Aorta (tissue), 5 donors: ENCODE results near the gene KCNJ5. TPM values are rescaled to one million over a fixed set of nuclear protein-coding genes. Genes with fewer than 3 reads are reported as not detected.

Experiments
- ATAC-seq: fragments of 200-7000 bp; cut with Tn5 transposase; one replicate; pipeline ENCODE4 v1.9.1; 2022; ENCODE audit warnings: moderate library complexity; ENCODE audit not compliant: low FRiP score
- DNase-seq, 2 donors: peaks; one replicate each; pipeline ENCODE4 v3.0.0-alpha.2; 2020
- H3K27ac ChIP-seq, 2 donors: one replicate each; pipeline ENCODE4 v1.5.1; 2013; ENCODE audit warnings: low read length in 2 of 2, mild to moderate bottlenecking in 2 of 2, moderate library complexity in 2 of 2, control low read depth in 1 of 2, inconsistent platforms in 1 of 2, low read depth in 1 of 2
- H3K27me3 ChIP-seq, 2 donors: one replicate each; pipeline ENCODE4 v1.6.1; 2013; ENCODE audit warnings: control low read depth in 1 of 2, low read length in 1 of 2, mild to moderate bottlenecking in 1 of 2, moderate library complexity in 1 of 2; ENCODE audit not compliant: insufficient read depth in 2 of 2, control insufficient read depth in 1 of 2
- H3K36me3 ChIP-seq, 2 donors: one replicate each; pipeline ENCODE4 v1.6.1; 2013; ENCODE audit warnings: control low read depth in 1 of 2, low read length in 1 of 2, mild to moderate bottlenecking in 1 of 2; ENCODE audit not compliant: insufficient read depth in 2 of 2, control insufficient read depth in 1 of 2
- H3K4me1 ChIP-seq, 2 donors: one replicate each; pipeline ENCODE4 v1.6.1; 2013; ENCODE audit warnings: low read length in 2 of 2, control low read depth in 1 of 2, mild to moderate bottlenecking in 1 of 2, moderate library complexity in 1 of 2; ENCODE audit not compliant: insufficient read depth in 2 of 2, control insufficient read depth in 1 of 2
- H3K4me3 ChIP-seq, 2 donors: one replicate each; pipeline ENCODE4 v1.5.1; 2013; ENCODE audit warnings: low read length in 2 of 2, control low read depth in 1 of 2, mild to moderate bottlenecking in 1 of 2
- H3K9me3 ChIP-seq: one replicate; pipeline ENCODE4 v1.6.1; 2013; ENCODE audit warnings: mild to moderate bottlenecking, low read length; ENCODE audit not compliant: control insufficient read depth
- WGBS, 2 donors: extraction: QIAGEN DNeasy Blood & Tissue Kit; methylation state at CpG; one replicate each; pipeline ENCODE4 v1.1.7; 2013; 5-methylcytosine and 5-hydroxymethylcytosine counted together
- intact Hi-C, 2 donors: fragments of 100-400 bp; cut with DNase I; formaldehyde crosslinking; loops; one replicate each; pipeline versions ENCODE4 v1.14.2 to v1.15.0; 2022
- polyA plus RNA-seq, 2 donors: library from polyadenylated mRNA; stranded (reverse); fragments of 200-250 nt; gene quantifications; one replicate each; pipeline ENCODE4 v1.2.3, GENCODE V29; 2013
- total RNA-seq, 2 donors: library from RNA; stranded (reverse); fragmentation: NEBNext Ultra II Directional; extraction: Animal tissue kit (Norgen Biotek cat#: 25700); gene quantifications; one replicate each; pipeline ENCODE4 v1.2.1, GENCODE V29; 2021
- donor health status: healthy with polysubstance abuse.
- donor health status: Bipolar disorder and iron deficiency.
- donor health status: DM: no; HTN: no; CAD: no.
- donor health status: DM: no; HTN: no; CAD: no.
- donor health status: DM: yes; HTN: yes; CAD: no.

The KCNJ5 gene
- total and polyA plus RNA-seq, 4 donors: 0.31 to 3.5 (median 1.8) TPM

DNA sequence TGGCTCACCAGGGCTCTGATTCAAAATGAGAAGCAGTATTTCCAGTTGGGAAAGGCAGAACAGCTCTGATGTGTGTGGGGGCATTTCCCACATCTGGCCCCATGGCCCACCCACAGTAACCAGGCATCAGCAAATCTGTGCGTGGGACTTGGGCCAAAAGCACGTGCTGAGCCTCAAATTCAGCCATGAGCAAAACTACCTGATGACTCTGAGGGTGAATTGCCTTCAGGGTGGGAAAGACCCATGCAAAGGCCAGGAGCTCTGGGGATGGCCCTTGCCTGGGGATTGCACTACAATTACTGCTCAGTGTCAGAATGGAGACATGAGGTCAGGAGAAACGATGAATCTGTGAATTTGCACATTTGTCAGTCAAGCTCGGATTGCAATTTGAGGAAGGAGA is 30.6 kb downstream of the KCNJ5 start:
- H3K4me3 ChIP-seq: no peak overlapping the region
- H3K9me3 ChIP-seq: no peaks in the 10 kb centered on the region
- peak in 1 of 2 donors; percentile 37 for DNase-seq
- 79 to 90% methylated on average over 4 of the region's 4 CpGs for WGBS, 2 donors
- no peak overlapping the region for H3K27ac ChIP-seq
- no peak for ATAC-seq
- intact Hi-C loops: no loop called here
- no peaks in the 10 kb centered on the region for H3K4me1 ChIP-seq
- no peaks in the 10 kb centered on the region for H3K36me3 ChIP-seq
- no peaks in the 10 kb centered on the region for H3K27me3 ChIP-seq

DNA sequence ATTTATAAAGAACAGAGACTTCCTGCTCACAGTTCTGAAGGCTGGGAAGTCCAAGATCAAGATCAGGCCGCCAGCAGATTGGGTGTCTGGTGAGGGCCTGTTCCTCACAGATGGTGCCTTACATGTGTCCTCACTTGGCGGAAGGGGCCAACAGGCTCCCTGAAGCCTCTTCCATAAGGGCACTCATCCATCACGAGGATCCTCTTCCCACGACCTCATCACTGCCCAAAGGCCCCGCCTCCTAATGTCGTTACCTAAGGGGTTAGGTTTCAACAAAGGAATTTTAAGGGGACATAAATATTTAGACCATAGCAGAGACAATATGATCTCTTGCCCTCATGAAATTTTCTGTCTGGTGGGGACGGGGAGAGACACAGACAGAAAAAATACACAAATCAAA is 32.9 kb downstream of the KCNJ5 start:
- H3K4me3 ChIP-seq: no peak overlapping the region
- H3K27ac ChIP-seq: no peak overlapping the region
- ATAC-seq (no peak), DNase-seq (peak; percentile 6 to 22)
- H3K27me3 ChIP-seq: no peaks in the 10 kb centered on the region
- WGBS, 2 donors: 80 to 88% methylated on average over 7 of the region's 7 CpGs
- no peaks in the 10 kb centered on the region for H3K36me3 ChIP-seq
- H3K4me1 ChIP-seq: no peaks in the 10 kb centered on the region
- intact Hi-C loops: no loop called here
- H3K9me3 ChIP-seq: no peaks in the 10 kb centered on the region

DNA sequence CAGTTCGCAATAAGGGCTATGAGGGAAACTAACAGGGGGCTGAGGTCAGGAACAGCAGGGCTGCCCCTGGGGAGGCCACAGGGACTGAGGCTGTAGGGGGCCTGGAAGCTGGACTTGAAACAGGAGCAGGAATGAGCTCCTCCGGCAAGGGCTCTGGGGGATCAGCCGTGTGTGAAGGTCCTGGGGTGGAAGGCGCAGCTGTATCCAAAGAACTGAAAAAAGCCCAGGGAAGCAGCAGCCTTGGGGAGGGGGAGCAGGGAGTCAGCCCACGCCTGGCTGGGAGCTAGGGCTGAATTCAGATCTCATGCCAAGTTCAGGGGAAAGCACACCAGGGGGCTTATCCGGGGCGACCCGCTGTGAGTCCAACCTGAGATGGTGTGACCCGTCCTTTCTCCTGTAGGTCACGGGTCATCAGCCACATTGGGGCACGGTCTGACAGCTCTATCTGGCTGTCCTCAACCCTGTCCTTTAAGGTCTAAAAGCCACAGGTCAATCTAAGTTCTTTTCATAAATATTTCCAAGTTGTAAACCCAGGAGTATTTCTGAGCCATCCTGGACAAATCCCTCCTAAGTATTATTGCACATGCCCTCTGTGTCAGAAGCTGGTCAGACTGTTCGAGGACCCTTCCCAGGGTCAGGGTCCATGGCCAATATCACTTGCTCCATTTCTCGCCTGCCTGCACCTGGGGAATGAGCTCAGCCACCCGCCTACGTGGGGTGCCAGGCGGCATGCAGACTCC is 33.5 kb downstream of the KCNJ5 start:
- 82 to 87% methylated on average over 16 of the region's 16 CpGs for WGBS, 2 donors
- ATAC-seq (no peak), DNase-seq (peak; percentile 26 to 38)
- H3K27ac ChIP-seq: no peak overlapping the region
- no peaks in the 10 kb centered on the region for H3K36me3 ChIP-seq
- no peaks in the 10 kb centered on the region for H3K4me1 ChIP-seq
- intact Hi-C loops: no loop called here
- no peaks in the 10 kb centered on the region for H3K9me3 ChIP-seq
- no peaks in the 10 kb centered on the region for H3K27me3 ChIP-seq
- no peak overlapping the region for H3K4me3 ChIP-seq

DNA sequence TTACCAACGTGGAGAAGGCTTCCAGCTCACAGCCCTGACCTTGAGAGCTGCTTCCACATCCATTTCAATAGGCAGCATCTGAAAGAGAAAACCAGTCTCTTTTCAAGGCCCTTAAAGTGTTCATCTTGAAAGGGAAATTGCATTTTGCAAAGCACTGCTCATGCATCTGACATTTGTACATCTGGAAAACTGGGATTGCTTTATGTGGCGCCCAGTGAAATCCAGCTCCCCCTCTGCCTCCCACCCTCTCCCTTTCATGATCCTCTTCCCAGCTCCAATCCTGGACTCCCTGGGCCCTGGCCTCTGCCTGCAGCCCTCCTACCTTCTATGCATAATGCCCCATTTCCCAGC is 34.1 kb downstream of the KCNJ5 start:
- no peak for DNase-seq
- Histone ChIP-seq H3K27ac (no peak overlapping the region), H3K4me3 (no peak overlapping the region), H3K36me3 (no peaks in the 10 kb centered on the region), H3K9me3 (no peaks in the 10 kb centered on the region), H3K4me1 (no peaks in the 10 kb centered on the region), H3K27me3 (no peaks in the 10 kb centered on the region)
- intact Hi-C loops: no loop called here
- no peak for ATAC-seq
- WGBS, 2 donors: 55 to 74% methylated on average over 2 of the region's 2 CpGs

DNA sequence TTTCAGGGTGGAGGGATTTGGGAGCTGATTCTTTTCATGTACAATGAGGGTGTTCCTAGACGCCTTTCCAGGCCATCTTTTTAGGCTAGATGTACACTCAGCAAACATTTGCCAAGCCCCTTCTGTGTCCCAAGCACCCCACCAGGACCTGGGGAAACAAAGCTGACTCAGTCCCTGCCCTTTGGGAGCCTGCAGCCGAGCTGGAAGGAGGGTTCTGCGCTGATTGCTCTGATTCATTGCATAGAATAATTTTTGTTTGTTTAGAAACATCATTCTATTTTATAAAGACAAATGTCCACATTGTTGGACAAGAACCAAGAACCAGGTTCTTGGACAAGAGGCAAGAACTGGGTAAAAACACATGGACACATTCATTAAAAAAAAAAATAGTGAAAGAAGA is 34.8 kb downstream of the KCNJ5 start:
- intact Hi-C loops: no loop called here
- Histone ChIP-seq H3K36me3 (no peaks in the 10 kb centered on the region), H3K27me3 (no peaks in the 10 kb centered on the region), H3K9me3 (no peaks in the 10 kb centered on the region), H3K4me3 (no peak overlapping the region), H3K4me1 (no peaks in the 10 kb centered on the region), H3K27ac (no peak overlapping the region)
- ATAC-seq (no peak), DNase-seq (peak in 1 of 2 donors; percentile 9)
- 82 to 86% methylated on average over 3 of the region's 3 CpGs for WGBS, 2 donors

DNA sequence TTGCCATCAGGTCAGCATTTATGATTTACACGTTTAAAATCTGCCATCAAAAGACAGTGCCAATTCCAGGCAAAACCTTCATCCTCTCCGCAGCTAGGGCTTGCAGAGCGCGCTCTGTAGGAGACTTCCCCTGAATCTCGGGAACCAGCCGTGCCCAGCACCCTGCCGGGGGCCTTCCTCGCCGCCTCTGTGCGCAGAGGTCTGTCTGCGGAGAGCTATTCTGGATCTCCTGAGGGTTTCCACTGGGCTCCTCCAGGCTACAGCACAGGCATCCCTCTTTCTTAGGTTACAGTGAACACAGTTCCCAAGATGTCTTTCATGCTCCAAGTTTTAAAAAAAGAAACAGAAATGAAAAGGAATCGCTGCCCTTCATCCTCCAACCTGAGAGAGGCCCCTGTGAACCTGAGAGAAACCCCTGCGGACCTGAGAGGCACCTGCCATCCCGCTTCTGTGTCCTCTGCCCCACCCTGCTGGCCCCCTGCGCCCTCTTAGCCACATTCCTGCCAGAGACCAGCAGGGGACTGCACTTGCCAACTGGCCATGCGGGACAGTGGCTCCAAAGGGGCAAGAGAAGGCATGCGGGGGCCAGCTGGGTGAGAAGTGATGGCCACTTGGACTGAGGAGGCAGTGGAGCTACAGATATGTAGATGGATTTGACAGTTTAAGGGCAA is 35.4 kb downstream of the KCNJ5 start:
- no peaks in the 10 kb centered on the region for H3K4me1 ChIP-seq
- H3K4me3 ChIP-seq: no peak overlapping the region
- DNase-seq: peak; percentile 21 to 48
- no peak for ATAC-seq
- WGBS, 2 donors: 67 to 81% methylated on average over 17 of the region's 17 CpGs
- H3K27ac ChIP-seq: no peak overlapping the region
- H3K27me3 ChIP-seq: no peaks in the 10 kb centered on the region
- H3K9me3 ChIP-seq: no peaks in the 10 kb centered on the region
- intact Hi-C loops: no loop called here
- no peaks in the 10 kb centered on the region for H3K36me3 ChIP-seq

DNA sequence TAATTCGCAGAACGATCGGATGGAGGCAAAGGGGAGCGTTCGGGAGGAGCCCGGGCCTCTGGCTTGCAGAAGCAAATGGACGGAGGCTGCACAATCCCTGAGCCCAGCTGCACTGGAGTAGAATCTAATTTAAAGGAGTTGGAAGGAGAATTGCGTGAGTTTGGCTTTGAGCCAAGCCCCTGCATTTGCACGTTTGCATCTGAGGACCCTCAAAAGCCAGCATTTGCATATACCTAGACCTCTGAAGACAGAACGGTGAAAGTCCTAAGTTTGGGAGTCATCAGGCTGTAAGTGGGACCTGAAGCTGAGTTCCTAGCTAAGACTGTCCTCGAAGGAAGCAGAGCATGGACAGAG is 35.9 kb downstream of the KCNJ5 start:
- no peak for DNase-seq
- ATAC-seq: no peak
- 69 to 72% methylated on average over 11 of the region's 11 CpGs for WGBS, 2 donors

DNA sequence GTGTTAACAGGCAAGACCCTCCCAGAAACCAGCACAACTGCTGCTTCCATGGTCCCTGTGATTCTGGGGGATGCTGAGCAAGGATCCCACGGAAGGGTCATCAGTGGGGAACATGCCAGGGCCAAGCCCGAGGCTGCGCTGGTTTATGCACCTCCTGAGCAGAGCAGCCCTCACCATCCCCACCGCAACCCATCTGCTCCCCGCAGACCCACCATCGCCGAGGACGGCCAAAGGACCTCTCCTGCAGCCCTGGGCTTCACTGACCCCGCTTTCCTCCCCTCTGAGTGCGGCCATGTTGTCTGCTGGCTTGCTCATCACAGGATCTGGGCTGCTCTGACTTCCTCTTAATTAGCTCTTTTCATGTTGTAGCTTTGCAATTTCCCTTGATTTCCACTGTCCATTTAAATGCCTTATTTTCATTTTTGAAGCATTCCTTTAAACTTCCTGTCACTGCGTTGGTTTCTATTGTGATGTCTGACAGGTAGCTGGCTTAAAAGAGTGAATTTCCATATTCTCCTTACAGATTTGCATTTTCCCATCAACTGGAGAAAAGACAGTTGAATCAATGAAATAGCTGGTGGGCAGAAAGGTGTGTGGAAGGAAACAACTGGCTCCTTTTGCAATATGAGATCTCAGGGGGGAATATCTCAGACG is 36.7 kb downstream of the KCNJ5 start:
- Histone ChIP-seq H3K4me1 (no peaks in the 10 kb centered on the region), H3K27ac (no peak overlapping the region), H3K27me3 (no peaks in the 10 kb centered on the region), H3K36me3 (no peaks in the 10 kb centered on the region), H3K9me3 (no peaks in the 10 kb centered on the region), H3K4me3 (no peak overlapping the region)
- DNase-seq: peak in 1 of 2 donors; percentile 38
- WGBS, 2 donors: 74 to 85% methylated on average over 12 of the region's 12 CpGs
- intact Hi-C loops: no loop called here
- no peak for ATAC-seq

More for the DNA sequence above, 35.9 kb downstream of the KCNJ5 start:
- no peaks in the 10 kb centered on the region for H3K27me3 ChIP-seq
- no peak overlapping the region for H3K4me3 ChIP-seq
- intact Hi-C loops: no loop called here
- no peaks in the 10 kb centered on the region for H3K36me3 ChIP-seq
- H3K9me3 ChIP-seq: no peaks in the 10 kb centered on the region
- H3K4me1 ChIP-seq: no peaks in the 10 kb centered on the region
- H3K27ac ChIP-seq: no peak overlapping the region

DNA sequence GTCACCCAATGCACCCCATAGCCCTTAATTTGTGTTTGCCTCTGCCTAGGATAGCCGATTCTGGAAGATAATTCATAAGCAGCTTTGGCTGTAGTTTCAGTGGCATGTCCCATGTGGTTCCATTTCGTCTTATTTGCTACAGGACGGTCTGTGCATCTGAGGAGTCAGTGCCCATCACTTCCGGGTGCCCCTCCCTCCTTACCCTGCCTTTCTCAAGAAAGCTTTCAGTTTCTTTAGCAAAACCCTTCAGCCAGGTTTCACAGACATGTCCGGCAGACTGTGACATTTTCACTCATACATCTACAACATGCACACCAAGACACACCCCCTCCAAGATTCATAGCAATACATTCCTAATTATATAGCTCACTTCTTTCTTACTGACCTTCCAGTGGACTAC is 37.2 kb downstream of the KCNJ5 start:
- no peaks in the 10 kb centered on the region for H3K9me3 ChIP-seq
- H3K4me3 ChIP-seq: no peak overlapping the region
- intact Hi-C loops: no loop called here
- ATAC-seq (no peak), DNase-seq (peak; percentile 25 to 30)
- no peaks in the 10 kb centered on the region for H3K36me3 ChIP-seq
- no peaks in the 10 kb centered on the region for H3K4me1 ChIP-seq
- 62 to 69% methylated on average over 5 of the region's 5 CpGs for WGBS, 2 donors
- H3K27me3 ChIP-seq: no peaks in the 10 kb centered on the region
- no peak overlapping the region for H3K27ac ChIP-seq
